ENCODE measurements around the gene OR51M1. TPM values are rescaled to one million over a fixed set of nuclear protein-coding genes. Genes with fewer than 3 reads are reported as not detected.

The OR51M1 gene
- not detected for total RNA-seq

GRCh38 chr11:5383576-5383975 is at the start of gene OR51M1:
Gene OR51M1, plus strand, starts transcription at chr11:5383812. Its CDS starts 5,587 bp downstream, at chr11:5389399.

GRCh38 chr11:5343474-5344335 is 39.9 kb upstream of the OR51M1 start, which contains the start of gene OR51B5:
Gene OR51B5, minus strand, starts transcription at chr11:5343524. Its CDS starts 0 bp downstream, at chr11:5343524.

DNA sequence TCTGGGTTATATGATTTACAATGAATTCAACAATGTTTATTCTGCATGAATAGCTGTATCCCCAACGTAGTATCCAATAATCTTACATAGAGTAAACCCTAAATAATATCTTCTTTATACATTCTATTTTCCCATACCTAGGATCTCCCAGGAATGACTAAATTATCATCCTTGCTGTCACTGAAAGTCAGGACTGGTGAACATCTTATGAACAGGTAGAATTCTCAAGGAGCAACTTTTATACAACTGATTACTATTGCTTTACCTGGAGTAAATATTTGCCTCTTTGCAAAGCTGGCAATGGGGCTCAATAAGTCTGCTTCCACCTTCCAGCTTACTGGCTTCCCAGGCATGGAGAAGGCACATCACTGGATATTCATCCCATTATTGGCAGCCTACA is 32.4 kb upstream of the OR51M1 start, which contains the start of gene OR51B6:
Gene OR51B6 (plus strand): TSS at position 301 of the 400 bp plus-strand sequence. CDS start 0 bp downstream, at position 301.

DNA sequence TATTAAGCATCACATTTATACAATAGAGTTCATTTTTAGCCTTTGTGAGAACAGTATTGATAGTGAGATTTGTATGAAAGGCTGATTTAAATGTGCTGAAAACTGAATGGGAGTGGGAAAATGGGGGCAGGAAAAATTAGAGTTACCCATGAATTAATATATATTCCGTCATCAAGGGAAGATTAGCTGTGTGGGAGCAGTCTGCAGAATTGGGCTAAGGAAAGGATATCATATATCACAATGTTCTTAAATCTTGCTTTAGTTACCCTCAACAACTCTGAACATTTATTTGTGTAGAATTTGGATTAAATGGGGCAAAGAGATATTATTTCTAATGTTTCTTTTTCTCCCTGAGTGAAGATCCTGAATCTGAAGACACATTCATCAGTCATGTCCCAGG is 38.2 kb downstream of the OR51M1 start, which contains the start of gene OR51Q1:
Gene OR51Q1 (plus strand): TSS at position 301 of the 400 bp plus-strand sequence. CDS start 90 bp downstream, at position 391.

GRCh38 chr11:5441414-5441813 is 57.8 kb downstream of the OR51M1 start, which contains the start of gene OR51I1:
Gene OR51I1, minus strand, starts transcription at chr11:5441514. Its CDS starts 0 bp downstream, at chr11:5441514.

Small RNA genes lying within 50 kb of the gene (small RNA-seq; reads per million reads assigned to genes)
- gene AC104389.3 = not detected

Other genes starting within 250 kb of the OR51M1 start
- not detected for gene OR52A5, start 245.5 kb upstream of the OR51M1 start, total RNA-seq
- gene OR52A1, start 229.1 kb upstream of the OR51M1 start, total RNA-seq = not detected
- not detected for gene OR51V1, start 183.1 kb upstream of the OR51M1 start, total RNA-seq
- gene HBB, start 156.7 kb upstream of the OR51M1 start, total RNA-seq = 550 TPM
- gene HBD, start 149.3 kb upstream of the OR51M1 start, total RNA-seq = not detected
- gene HBG1, start 134.0 kb upstream of the OR51M1 start, total RNA-seq = 3.5 TPM
- 2,344 TPM for gene HBG2, start 129.0 kb upstream of the OR51M1 start, total RNA-seq
- gene HBE1, start 113.9 kb upstream of the OR51M1 start, total RNA-seq = 13.8 TPM
- gene OR51B4, start 81.9 kb upstream of the OR51M1 start, total RNA-seq = not detected
- gene OR51B2, start 59.5 kb upstream of the OR51M1 start, total RNA-seq = 0.46 TPM
- 0.46 TPM for gene OR51B5, start 40.3 kb upstream of the OR51M1 start, total RNA-seq
- gene OR51B6, start 32.3 kb upstream of the OR51M1 start, total RNA-seq = not detected
- gene OR51Q1, start 38.3 kb downstream of the OR51M1 start, total RNA-seq = not detected
- gene OR51I1, start 57.7 kb downstream of the OR51M1 start, total RNA-seq = not detected
- not detected for gene OR51I2, start 65.5 kb downstream of the OR51M1 start, total RNA-seq
- not detected for gene OR52D1, start 104.9 kb downstream of the OR51M1 start, total RNA-seq
- gene UBQLN3, start 126.1 kb downstream of the OR51M1 start, total RNA-seq = 0.46 TPM
- 0.46 TPM for gene UBQLNL, start 132.9 kb downstream of the OR51M1 start, total RNA-seq
- gene OR52H1, start 164.7 kb downstream of the OR51M1 start, total RNA-seq = 0.69 TPM
- not detected for gene OR52B6, start 197.1 kb downstream of the OR51M1 start, total RNA-seq
- 1.2 TPM for gene TRIM6, start 212.8 kb downstream of the OR51M1 start, total RNA-seq
- gene TRIM34, start 241.2 kb downstream of the OR51M1 start, total RNA-seq = 2.3 TPM

All from diencephalon (tissue), 1 donor.